GM23338 (cell line): ENCODE results near the gene TUBD1.

Source experiments
- CREB1 ChIP-seq: fragments of 250-450 bp; sonication (Bioruptor Pico); IDR thresholded peaks from 2 replicates; pipeline ENCODE4 v1.5.0; 2020; ENCODE audit warnings: low read depth, mild to moderate bottlenecking, moderate library complexity
- EZH2 ChIP-seq: fragments of 200-600 bp; sonication (generic); IDR thresholded peaks from one replicate; pipeline ENCODE4 v1.8.0; 2017; ENCODE audit warnings: antibody characterized with exemption, mild to moderate bottlenecking, low read depth; ENCODE audit not compliant: unreplicated experiment
- EZH2phosphoT487 ChIP-seq: fragments of 200-600 bp; sonication (generic); IDR thresholded peaks from one replicate; pipeline ENCODE4 v1.8.1; 2018; ENCODE audit warnings: antibody characterized with exemption; ENCODE audit not compliant: unreplicated experiment
- POLR2AphosphoS5 ChIP-seq: IDR thresholded peaks from 2 replicates; pipeline ENCODE4 v1.6.1; 2016; ENCODE audit warnings: antibody characterized with exemption, low read depth
- TF ChIP-seq, protein P1 (sequence below), 2 experiments: fragments of 200-600 bp in 1 of 2; sonication (generic) in 1 of 2; conservative IDR thresholded peaks; 2 replicates each; pipeline versions ENCODE4 v1.5.1 to v1.6.1; 2016 to 2017; ENCODE audit warnings: antibody characterized with exemption in 2 of 2, low read depth in 2 of 2, mild to moderate bottlenecking in 2 of 2, moderate library complexity in 1 of 2
- TF ChIP-seq, protein P2 (sequence below): IDR thresholded peaks from 2 replicates; pipeline ENCODE4 v1.6.1; 2016; ENCODE audit warnings: antibody characterized with exemption
- TF ChIP-seq, protein P3 (sequence below): IDR thresholded peaks from one replicate; pipeline ENCODE4 v1.6.1; 2018; ENCODE audit warnings: antibody characterized with exemption; ENCODE audit not compliant: unreplicated experiment

DNA sequence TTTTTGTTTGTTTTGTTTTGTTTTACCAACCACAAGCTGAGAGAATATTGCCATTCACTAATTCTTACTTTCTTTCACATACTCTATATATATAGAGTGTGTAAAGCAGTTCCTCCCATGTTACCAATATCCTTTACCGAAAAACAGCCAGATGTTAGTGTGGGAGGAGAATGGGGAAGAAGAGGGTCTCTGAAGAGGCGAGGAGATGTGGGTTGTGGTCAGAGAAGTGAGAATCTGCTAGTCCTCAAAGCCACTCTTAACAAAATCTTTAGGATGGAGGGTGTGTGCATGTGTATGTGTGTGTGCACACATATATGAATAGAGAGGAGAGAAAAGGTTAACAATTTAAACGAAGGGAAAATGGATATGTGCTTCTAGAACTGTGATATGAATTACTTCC is 80.6 kb downstream of the TUBD1 start:
- TF ChIP-seq, protein P1, sequence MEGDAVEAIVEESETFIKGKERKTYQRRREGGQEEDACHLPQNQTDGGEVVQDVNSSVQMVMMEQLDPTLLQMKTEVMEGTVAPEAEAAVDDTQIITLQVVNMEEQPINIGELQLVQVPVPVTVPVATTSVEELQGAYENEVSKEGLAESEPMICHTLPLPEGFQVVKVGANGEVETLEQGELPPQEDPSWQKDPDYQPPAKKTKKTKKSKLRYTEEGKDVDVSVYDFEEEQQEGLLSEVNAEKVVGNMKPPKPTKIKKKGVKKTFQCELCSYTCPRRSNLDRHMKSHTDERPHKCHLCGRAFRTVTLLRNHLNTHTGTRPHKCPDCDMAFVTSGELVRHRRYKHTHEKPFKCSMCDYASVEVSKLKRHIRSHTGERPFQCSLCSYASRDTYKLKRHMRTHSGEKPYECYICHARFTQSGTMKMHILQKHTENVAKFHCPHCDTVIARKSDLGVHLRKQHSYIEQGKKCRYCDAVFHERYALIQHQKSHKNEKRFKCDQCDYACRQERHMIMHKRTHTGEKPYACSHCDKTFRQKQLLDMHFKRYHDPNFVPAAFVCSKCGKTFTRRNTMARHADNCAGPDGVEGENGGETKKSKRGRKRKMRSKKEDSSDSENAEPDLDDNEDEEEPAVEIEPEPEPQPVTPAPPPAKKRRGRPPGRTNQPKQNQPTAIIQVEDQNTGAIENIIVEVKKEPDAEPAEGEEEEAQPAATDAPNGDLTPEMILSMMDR (conservative IDR thresholded peaks at IDR 0.05; ENCODE audit: low read depth in 2 of 2): no peak
- TF ChIP-seq, protein P2, sequence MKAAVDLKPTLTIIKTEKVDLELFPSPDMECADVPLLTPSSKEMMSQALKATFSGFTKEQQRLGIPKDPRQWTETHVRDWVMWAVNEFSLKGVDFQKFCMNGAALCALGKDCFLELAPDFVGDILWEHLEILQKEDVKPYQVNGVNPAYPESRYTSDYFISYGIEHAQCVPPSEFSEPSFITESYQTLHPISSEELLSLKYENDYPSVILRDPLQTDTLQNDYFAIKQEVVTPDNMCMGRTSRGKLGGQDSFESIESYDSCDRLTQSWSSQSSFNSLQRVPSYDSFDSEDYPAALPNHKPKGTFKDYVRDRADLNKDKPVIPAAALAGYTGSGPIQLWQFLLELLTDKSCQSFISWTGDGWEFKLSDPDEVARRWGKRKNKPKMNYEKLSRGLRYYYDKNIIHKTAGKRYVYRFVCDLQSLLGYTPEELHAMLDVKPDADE: no peak
- TF ChIP-seq EZH2phosphoT487: no peak
- TF ChIP-seq CREB1 (CRISPR knock-in tag): no peak
- TF ChIP-seq POLR2AphosphoS5: no peak
- TF ChIP-seq EZH2: no peak
- TF ChIP-seq, protein P3, sequence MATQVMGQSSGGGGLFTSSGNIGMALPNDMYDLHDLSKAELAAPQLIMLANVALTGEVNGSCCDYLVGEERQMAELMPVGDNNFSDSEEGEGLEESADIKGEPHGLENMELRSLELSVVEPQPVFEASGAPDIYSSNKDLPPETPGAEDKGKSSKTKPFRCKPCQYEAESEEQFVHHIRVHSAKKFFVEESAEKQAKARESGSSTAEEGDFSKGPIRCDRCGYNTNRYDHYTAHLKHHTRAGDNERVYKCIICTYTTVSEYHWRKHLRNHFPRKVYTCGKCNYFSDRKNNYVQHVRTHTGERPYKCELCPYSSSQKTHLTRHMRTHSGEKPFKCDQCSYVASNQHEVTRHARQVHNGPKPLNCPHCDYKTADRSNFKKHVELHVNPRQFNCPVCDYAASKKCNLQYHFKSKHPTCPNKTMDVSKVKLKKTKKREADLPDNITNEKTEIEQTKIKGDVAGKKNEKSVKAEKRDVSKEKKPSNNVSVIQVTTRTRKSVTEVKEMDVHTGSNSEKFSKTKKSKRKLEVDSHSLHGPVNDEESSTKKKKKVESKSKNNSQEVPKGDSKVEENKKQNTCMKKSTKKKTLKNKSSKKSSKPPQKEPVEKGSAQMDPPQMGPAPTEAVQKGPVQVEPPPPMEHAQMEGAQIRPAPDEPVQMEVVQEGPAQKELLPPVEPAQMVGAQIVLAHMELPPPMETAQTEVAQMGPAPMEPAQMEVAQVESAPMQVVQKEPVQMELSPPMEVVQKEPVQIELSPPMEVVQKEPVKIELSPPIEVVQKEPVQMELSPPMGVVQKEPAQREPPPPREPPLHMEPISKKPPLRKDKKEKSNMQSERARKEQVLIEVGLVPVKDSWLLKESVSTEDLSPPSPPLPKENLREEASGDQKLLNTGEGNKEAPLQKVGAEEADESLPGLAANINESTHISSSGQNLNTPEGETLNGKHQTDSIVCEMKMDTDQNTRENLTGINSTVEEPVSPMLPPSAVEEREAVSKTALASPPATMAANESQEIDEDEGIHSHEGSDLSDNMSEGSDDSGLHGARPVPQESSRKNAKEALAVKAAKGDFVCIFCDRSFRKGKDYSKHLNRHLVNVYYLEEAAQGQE: no peak
